GM12874 (cell line): ENCODE measurements around the gene QTRT2.

Experiments used
- CTCF ChIP-seq: IDR thresholded peaks from 2 replicates; pipeline ENCODE4 v1.5.1; 2011; ENCODE audit warnings: low read depth, mild to moderate bottlenecking, control low read depth, low read length, moderate library complexity; ENCODE audit not compliant: insufficient read depth

Gene QTRT2

GRCh38 chr3:114026331-114026730, 30.2 kb upstream of the QTRT2 start:
- TF ChIP-seq CTCF = no peak

GRCh38 chr3:114033721-114034120, 22.8 kb upstream of the QTRT2 start:
- no peak for TF ChIP-seq CTCF

- no peak for TF ChIP-seq CTCF
These were observed 22.3 kb upstream of the QTRT2 start for GRCh38 chr3:114034211-114034610.

GRCh38 chr3:114034787-114035545, 21.6 kb upstream of the QTRT2 start:
- no peak for TF ChIP-seq CTCF

- no peak for TF ChIP-seq CTCF
These were observed 20.6 kb upstream of the QTRT2 start for GRCh38 chr3:114035896-114036295.

- TF ChIP-seq CTCF = no peak
These were observed 13.3 kb upstream of the QTRT2 start for GRCh38 chr3:114043205-114043604.

GRCh38 chr3:114052216-114052615, 4.3 kb upstream of the QTRT2 start:
- no peak for TF ChIP-seq CTCF
